Esophagus squamous epithelium (tissue), 4 donors: Measurements from ENCODE around the gene STT3A.

Experiments used
- POLR2A ChIP-seq, 4 donors: fragments of 450-650 bp; IDR thresholded peaks; one replicate each; pipeline ENCODE4 v1.6.1; 2017; ENCODE audit warnings: antibody characterized with exemption in 4 of 4, mild to moderate bottlenecking in 4 of 4, moderate library complexity in 3 of 4
- TF ChIP-seq, protein P1 (sequence below), 6 experiments: fragments of 450-650 bp in 4 of 6; fragments of 200-600 bp in 2 of 6; sonication (generic) in 2 of 6; IDR thresholded peaks; one replicate each; pipeline ENCODE4 v1.5.1; 2016 to 2019; ENCODE audit warnings: antibody characterized with exemption in 6 of 6, mild to moderate bottlenecking in 4 of 6, moderate library complexity in 4 of 6

GRCh38 chr11:125649465-125650166 is 57.0 kb downstream of the STT3A start:
- no peak for TF ChIP-seq POLR2A (IDR thresholded peaks at IDR 0.05)
- TF ChIP-seq, protein P1, sequence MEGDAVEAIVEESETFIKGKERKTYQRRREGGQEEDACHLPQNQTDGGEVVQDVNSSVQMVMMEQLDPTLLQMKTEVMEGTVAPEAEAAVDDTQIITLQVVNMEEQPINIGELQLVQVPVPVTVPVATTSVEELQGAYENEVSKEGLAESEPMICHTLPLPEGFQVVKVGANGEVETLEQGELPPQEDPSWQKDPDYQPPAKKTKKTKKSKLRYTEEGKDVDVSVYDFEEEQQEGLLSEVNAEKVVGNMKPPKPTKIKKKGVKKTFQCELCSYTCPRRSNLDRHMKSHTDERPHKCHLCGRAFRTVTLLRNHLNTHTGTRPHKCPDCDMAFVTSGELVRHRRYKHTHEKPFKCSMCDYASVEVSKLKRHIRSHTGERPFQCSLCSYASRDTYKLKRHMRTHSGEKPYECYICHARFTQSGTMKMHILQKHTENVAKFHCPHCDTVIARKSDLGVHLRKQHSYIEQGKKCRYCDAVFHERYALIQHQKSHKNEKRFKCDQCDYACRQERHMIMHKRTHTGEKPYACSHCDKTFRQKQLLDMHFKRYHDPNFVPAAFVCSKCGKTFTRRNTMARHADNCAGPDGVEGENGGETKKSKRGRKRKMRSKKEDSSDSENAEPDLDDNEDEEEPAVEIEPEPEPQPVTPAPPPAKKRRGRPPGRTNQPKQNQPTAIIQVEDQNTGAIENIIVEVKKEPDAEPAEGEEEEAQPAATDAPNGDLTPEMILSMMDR (IDR thresholded peaks at IDR 0.05): no peak
